Liver (tissue), 3 donors: Measurements from ENCODE around the gene PLPP4.

Experiments
- ATF3 ChIP-seq: IDR thresholded peaks from 2 replicates; pipeline ENCODE4 v1.6.1; 2016; ENCODE audit warnings: antibody characterized with exemption
- CTCF ChIP-seq: fragments of 150-350 bp; IDR thresholded peaks from 2 replicates; pipeline ENCODE4 v1.5.1; 2017; ENCODE audit warnings: improper control_type of control experiment, low read depth, low read length; ENCODE audit not compliant: missing input control
- GABPA ChIP-seq, 2 donors: IDR thresholded peaks in 1 of 2; conservative IDR thresholded peaks in 1 of 2; 2 replicates each; pipeline ENCODE4 v1.6.1; 2016; ENCODE audit warnings: antibody characterized with exemption in 2 of 2, mild to moderate bottlenecking in 1 of 2, moderate library complexity in 1 of 2
- JUND ChIP-seq, 2 donors: IDR thresholded peaks; 2 replicates each; pipeline ENCODE4 v1.6.1; 2016; ENCODE audit warnings: antibody characterized with exemption in 2 of 2
- MAX ChIP-seq: IDR thresholded peaks from 2 replicates; pipeline ENCODE4 v1.6.1; 2016; ENCODE audit warnings: antibody characterized with exemption
- NR2F2 ChIP-seq: IDR thresholded peaks from 2 replicates; pipeline ENCODE4 v1.6.1; 2016; ENCODE audit warnings: antibody characterized with exemption
- REST ChIP-seq: IDR thresholded peaks from 2 replicates; pipeline ENCODE4 v1.6.1; 2016; ENCODE audit warnings: antibody characterized with exemption, mild to moderate bottlenecking
- SP1 ChIP-seq: IDR thresholded peaks from 2 replicates; pipeline ENCODE4 v1.6.1; 2018; ENCODE audit warnings: antibody characterized with exemption, mild to moderate bottlenecking
- TAF1 ChIP-seq: conservative IDR thresholded peaks from 2 replicates; pipeline ENCODE4 v1.6.1; 2016; ENCODE audit warnings: antibody characterized with exemption, mild to moderate bottlenecking
- donor health status: healthy.
- donor health status: healthy.

- no peak for TF ChIP-seq GABPA (IDR thresholded peaks at IDR 0.05 in 1 of 2, conservative IDR thresholded peaks at IDR 0.05 in 1 of 2)
- TF ChIP-seq CTCF = no peak
- TF ChIP-seq REST = no peak
- TF ChIP-seq MAX = no peak
- no peak for TF ChIP-seq TAF1
- TF ChIP-seq SP1 = no peak
- no peak for TF ChIP-seq JUND (IDR thresholded peaks at IDR 0.05)
- no peak for TF ChIP-seq ATF3
- TF ChIP-seq NR2F2 = no peak
Observed at GRCh38 chr10:120606051-120606764, 149.2 kb downstream of the PLPP4 start.
